Right hindlimb (tissue), 1 donor: ENCODE measurements around the gene RBFA.

Source experiments
- DNase-seq: peaks from one replicate; pipeline ENCODE4 v3.0.0-alpha.2; 2018

RBFA gene

DNA sequence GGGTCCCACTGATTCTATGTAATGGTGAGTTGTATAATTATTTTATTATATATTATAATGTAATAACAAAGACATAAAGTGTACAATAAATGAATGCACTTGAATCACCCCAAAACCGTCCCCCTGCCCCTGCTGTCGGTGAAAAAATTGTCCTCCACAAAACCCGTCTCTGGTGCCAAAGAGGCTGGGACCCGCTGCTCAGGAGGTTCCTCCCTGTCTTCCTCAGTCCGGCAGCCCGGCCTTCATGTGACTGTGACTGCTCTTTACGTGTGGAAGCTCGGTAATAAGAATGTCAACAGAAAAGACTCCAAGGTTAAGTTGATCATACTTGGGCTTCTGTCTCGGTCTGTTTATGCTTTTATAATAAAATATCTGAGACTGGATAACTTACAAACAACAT, 42.1 kb downstream of the RBFA start:
- no peak for DNase-seq

DNA sequence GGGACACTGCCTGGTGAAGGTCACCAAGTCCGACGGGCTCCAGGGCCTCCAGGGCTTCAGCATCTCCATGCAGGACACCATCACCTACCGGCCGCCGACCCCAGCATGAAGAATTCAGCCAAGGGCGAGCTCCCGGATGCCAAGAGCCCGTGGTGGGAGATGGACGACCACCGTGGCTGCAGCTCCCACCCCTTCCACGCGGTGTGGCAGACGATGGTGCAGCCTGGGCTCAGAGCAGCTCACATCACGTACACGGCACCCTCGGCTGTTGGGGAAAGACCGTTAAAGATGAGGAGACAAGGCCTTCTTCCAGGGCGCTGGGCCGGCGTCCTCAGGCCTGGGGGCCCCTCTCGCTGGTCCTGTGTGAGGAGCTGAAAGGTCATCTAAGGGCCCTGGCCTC, 43.6 kb downstream of the RBFA start:
- DNase-seq = no peak
